ENCODE data around the gene ZEB1.
"Not testable (repeated sequence)": the region's sequence is repeated elsewhere in the genome, so short reads cannot be mapped to it uniquely, and the experiment has no call there.

ZEB1 gene

DNA sequence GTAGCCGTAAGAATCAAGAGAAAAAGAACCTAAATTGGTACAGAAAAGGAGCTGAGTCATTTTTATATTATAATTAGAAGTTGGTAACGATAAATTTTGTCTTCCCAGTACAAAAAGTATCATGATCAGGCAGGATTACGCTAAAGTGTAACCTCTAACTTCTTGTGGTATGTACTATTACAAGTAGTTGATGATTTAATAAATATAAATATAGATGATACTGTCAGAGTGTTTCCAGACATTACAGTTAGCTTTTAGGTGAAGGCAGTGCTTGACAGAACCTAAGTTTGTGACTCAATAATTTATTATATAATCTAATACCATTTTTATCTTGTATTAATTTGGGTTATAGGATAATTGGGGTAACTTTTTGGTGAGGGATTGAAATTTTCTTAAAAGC, 53.4 kb downstream of the ZEB1 start:
- DNase-seq: no peak

DNA sequence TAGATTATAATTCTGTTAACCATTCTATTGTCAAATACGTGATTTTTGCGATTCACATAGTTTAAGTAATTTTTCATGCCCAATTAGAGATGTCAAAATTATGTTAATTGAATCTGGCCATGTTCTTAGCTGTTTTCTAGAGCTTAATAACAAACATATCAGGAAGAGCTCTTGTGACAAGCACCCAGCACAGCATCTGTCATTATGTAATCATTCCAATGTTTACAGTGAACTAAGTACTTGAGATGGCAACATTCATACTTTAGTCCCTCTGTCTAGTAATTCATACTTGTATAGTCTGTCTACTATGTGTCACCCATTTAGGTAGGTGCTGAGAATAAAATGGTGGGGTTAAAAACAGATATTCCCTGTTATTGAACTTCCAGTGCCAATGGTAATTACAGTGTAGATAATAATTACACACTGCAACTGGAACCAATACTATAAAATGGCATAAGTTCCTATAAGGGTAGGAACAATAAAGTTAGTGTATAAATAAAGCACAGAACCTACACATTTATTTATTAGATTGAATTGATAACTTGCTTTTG, 55.2 kb downstream of the ZEB1 start:
- DNase-seq: no peak

DNA sequence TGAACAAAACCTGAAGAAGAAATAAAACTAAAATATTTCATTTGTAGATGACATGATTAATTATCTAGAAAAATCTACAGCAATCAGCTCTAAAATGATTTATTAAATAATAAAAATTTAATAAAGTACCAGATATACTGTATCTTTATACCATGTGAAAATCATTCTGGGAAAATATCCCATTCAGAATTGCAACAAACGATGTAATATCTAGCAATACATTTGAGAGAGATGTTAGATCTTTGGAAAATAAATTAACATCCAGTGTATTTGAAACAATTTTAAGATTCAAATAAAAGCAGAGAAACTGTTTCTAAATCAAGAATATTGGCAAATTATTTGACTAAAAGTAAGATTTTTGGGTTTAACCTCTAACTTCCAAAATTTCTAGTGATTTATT, 62.2 kb downstream of the ZEB1 start:
- DNase-seq: no peak

DNA sequence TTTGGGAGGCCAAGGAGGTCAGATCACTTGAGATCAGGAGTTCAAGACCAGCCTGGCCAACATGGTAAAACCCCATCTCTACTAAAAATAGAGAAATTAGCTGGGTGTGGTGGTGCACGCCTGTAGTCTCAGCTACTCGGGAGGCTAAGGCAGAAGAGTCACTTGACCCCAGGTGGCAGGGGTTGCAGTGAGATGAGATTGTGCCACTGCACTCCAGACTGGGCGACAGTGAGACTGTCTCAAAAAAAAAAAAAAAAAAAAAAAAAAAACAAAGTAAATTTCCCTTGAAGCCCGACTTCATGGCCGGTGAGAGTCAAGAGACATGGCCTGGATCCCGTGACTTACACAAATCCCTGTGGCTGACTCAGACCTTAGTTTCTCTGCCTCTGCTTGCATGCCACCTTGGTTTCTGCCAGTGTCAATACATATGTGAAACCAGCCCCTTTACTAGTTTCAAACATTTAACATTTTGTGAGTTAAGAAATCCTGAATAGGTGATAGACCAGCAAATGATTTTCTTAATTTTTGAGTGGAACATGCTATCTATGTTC, 62.8 kb downstream of the ZEB1 start:
- no peak for DNase-seq

DNA sequence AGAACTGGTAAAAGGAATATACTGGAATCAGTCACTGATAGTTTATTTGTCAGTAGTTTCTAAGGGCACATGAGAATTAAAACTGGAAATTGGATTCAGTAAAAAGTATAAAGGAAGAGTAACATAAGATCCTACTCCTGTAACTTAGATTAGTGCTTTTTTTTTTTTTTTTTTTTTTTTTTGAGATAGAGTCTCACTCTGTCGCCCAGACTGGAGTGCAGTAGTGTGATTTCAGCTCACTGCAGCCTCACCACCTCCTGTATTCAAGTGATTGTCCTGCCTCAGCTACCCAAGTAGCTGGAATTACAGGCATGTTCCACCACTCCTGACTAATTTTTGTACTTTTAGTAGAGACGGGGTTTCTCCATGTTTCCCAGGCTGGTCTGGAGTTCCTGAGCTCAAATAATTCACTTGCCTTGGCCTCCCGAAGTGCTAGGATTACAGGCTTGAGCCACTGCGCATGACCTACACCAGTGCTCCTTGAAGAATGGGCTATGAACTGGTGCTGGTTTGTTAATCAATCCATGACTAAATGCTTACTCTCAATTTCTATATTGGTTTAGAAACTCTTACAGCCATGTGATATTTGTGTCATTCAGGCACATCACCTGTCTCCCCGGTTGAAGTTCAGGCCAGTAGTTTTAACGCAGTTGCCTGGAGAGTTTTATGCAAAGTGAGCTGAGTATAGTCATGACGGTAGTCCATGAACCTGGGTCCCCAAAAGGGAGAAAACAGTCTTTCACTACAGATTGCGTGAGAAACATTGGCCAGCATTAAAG, 65.0 kb downstream of the ZEB1 start:
- DNase-seq: no peak

DNA sequence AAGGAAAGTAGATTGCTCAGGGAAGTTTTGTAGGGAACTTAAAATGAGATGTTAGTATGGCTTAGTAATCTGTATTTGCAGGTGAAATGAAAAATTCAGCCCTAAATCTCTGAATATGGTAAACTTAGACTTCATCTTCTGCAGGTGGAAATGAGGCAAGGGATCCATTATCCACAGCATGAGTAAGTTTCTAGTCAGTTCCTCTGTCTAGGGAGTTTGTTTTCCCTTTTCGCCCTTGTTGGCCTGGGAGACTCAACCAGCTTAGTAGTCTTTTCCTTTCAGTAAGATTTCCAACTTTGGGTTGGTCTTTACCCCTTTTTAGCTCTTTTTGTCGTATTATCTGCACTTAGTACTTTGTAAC, 65.6 kb downstream of the ZEB1 start:
- DNase-seq: no peak

DNA sequence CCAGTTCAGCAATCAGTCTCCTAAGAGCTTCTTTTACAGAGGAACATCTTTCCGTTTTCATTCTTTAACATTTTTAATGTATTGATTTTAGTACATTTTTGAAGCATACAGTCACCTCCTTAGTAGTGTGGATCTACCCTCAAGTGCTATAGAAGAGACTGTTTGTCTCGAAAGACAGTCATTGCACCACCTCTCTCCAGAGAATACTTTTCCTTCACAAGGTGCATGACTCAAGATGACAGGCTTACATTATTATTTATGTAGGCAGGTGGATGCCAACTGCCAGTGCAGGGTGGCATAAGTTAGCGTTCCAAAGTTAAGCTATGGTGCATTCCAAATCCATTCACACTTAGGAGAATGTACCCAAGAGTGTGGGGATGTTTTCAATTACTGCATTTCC, 71.8 kb downstream of the ZEB1 start:
- no peak for DNase-seq

DNA sequence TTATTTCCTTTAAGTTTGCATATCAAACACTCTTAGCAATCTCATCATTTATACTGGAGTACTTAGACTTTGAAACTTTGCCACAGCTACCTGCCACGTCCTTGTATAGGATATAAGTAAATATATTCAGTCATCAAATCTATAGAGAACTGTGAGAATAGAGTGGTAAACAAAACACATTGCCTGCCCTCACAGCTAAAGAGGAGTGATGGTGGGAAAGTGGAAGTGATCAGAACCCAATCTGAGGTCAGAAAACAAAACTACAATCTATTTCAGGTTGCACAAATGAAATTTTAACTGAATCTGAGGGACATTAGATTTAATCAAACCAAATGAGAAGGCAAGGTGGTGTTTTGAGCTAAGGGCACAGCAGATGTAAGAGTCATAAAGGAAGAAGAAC, 74.8 kb downstream of the ZEB1 start:
- no peak for DNase-seq

DNA sequence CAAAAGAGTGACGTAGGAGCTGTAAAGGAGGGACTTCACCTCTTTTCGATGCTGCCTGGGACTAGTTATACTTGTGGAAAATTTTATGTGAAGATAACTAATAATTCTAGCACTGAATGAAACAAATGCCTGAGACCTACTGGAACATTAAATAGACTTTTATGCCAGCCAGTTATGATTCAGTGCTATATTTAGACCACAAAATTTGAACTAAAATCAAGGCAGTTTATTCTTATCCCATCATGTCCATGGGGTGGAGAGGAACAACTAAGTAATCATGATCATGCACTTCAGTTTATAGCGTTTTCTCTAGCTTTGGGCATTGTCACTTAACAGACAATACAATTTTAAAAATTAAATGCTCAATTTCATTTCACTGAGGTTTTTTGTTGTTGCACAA, 76.7 kb downstream of the ZEB1 start:
- no peak for DNase-seq

DNA sequence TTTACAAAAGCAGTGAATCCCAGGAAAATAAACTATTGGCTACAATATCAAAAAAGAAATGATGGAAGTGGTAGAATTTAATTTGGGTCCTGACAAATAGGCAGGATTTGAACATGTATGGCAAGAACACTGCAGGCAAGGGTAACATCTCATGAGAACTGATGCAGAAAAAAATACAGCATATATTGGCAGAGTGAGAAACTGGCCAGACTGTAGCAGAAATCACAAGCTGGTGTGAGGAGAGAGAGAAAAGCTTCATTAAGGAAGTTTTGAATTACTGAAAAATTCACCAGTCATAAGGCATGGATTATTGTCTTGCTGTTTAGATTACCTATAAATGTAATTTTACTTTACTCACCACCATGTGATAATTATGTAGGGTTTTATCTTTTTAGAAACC, 77.4 kb downstream of the ZEB1 start:
- no peak for DNase-seq

DNA sequence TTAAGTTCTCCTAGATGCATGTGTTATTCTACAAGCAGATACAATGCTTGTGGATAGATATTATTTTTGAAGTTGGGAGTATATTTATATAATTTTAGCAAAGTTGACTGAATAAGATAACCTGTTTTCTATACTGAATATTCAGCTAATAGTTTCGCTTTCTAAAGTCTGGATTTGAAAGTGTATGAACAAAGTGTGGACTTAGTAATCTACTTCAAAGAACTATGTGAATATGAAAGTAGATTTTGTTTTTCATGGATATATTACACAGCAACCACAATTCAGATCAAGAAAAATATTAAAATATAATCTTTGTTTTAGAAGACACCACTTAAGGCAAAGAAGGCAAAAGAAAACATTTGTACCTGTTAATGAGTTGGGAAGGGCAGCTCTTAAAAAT, 78.8 kb downstream of the ZEB1 start:
- no peak for DNase-seq

DNA sequence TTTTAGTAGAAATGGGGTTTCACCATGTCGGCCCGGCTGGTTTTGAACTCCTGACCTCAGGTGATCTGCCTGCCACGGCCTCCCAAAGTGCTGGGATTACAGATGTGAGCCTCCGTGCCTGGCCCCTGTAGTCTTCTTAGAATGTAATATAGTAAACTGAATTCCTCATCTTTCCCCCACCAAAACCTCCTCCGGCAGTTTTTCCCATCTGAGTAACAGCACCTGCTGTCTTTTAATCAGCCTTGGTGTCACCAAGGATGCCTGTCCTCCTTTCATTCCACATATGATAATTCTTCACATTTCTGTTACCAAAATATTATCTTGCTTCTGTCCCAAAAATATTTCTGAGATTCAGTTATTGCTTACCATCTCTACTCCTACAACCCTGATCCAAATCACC, 80.2 kb downstream of the ZEB1 start:
- no peak for DNase-seq

DNA sequence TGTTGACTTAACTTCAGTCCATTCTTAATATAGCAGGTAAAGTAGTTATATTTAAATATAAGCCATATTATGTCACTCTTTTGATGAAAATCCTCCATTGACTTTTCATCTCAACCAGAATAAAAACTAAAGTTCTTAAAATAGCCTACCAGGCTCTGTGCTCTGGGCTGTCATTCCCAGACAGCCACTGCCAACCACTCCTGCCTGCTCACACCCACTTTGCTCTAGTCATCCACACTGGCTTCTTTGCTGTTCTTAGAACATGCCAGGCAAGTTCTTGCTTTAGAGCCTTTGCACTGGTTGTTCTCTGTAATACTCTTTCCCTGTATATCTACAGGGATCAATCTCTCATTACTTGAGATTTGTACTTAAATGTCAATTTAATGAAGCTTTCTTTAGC, 80.6 kb downstream of the ZEB1 start:
- no peak for DNase-seq

DNA sequence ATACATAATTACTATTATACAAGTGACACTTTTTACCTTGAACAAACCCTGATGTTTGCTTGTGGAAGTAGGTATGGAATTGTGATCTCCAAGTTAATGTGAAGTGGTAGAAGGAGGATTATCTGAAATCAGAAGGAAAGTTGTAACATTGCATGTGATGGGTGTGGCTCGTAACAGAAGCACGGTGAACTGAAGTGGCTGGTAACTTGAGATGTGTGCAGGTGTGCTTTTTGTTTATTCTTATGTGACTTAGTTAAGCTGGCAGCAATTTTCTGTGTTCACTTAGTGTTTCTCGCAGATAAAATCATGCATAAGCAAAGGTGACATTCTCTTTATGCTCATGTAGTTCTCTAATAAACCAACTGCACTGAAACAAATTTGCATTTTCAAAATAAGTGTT, 82.3 kb downstream of the ZEB1 start:
- no peak for DNase-seq

DNA sequence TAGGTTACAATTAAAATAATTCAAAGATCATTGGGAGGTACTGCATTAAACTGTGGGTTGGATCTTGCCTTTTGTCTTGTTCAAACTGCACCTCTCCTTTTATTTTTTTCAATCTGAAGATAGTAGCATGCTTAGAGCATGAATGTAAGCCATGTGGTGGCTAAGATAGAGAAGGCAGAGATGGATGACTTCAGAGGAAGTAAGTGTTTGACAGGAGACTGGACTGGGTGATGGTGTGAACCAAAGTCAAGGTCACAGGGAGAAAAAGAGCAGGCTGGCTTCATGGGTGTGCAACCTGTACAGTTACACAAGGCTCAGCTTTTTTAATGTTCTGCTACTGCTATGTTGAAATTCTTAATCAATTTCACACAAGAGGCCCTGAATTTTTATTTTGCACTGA, 85.6 kb downstream of the ZEB1 start:
- no peak for DNase-seq

DNA sequence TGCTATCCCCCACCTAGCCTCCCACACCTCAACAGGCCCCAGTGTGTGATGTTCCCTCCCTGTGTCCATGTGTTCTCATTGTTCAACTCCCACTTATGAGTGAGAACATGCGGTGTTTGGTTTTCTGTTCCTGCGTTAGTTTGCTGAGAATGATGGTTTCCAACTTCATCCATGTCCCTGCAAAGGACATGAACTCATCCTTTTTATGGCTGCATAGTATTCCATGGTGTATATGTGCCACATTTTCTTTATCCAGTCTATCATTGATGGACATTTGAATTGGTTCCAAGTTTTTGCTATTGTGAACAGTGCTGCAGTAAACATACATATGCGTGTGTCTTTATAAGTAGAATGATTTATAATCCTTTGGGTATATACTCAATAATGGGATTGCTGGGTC, 86.8 kb downstream of the ZEB1 start:
- DNase-seq: not testable (repeated sequence)

DNA sequence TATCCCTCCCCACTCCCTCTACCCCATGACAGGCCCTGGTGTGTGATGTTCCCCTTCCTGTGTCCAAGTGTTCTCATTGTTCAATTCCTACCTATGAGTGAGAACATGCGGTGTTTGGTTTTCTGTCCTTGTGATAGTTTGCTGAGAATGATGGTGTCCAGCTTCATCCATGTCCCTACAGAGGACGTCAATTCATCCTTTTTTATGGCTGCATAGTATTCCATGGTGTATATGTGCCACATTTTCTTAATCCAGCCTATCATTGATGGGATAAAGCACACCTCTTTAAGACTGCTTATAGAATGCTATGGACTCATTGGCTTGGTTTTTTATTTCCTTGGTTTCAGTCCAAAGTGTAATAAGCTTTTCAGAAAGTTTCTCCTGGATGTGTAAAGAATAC, 93.4 kb downstream of the ZEB1 start:
- DNase-seq: not testable (repeated sequence)

DNA sequence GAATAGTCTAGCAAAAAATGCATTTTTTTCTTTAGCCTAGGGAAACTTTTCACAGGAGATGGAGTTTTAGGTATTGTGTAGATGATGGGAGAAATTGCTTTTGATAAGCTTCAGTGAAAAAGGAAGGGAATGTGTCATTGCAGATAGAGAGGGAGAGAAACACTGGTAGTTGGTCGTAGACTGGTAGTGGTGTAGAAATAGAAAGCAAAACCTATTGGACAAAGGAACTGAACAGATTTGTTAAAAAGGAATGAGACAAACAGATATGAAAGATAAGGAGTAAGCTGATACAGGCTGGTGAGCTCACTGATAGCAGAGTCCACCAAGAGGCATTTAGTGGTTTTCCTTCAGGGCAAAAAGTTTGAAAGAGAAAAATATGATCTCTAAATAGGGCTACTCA, 94.3 kb downstream of the ZEB1 start:
- DNase-seq: no peak

DNA sequence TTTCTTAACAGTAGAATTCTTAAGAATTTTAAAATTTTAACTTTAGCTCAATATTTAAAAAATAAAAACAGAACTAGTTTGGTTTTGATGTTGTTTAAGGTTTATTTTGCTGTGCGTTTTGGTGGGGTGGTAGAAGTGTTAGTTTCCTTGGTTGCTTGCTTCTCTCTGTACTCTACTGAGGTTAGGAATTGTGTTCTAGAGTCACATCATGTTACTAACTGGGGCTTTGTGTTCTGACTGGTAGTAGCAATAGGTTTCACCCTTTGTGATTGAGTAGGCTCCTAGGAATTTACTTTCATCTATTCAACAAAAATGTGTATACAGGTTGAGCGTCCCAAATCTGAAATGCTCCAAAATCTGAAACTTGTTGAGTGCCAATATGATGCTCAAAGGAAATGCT, 99.5 kb downstream of the ZEB1 start:
- no peak for DNase-seq

DNA sequence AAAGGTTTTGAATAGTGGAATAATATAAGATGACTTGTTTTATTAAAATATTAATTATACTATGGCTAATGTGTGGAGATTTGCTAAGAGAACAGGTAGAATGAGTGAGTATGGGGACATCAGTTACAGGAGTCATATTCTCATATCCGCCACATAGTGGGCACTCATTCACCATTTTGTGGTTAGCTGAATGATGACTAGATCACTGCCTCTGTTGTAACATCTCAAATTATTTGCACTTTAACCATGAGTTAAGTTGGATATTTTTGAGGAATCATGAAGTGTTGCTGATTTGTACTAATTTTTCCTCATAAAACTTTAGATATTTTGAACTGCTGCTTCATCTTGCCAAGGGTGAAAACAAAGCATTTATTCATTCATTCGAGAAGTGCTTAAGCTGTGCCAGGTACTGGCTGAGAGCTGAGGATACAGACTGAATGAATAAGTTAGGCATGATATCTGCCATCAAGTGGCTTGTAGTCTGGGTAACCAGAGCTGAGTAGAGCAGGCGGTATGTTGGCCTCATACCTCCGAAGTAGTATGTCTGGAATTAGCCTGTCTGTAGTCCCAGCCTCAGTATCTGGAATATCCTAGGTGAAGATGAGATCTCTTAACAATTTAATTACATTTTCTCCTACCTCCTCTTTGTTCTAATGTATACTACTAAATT, 100.5 kb downstream of the ZEB1 start:
- DNase-seq: no peak

DNA sequence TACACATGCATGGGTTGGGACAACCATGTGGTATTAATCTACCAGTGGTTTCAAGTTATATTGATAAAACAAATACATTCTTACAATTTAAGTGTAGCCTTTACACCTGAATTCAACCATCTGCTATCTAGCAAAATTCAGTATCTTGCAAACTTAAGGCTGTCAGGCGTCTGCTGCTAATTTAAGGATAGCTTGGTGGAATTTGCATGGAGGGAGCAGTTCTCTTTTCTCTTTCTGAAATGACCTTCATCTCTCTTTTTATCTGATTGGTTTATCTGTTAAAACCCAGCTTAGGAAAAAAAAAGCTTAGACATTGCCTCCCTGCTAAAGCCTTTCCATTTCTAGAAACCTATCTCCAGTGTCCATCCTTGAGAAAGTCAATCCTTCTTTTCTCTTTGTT, 102.3 kb downstream of the ZEB1 start:
- no peak for DNase-seq

DNA sequence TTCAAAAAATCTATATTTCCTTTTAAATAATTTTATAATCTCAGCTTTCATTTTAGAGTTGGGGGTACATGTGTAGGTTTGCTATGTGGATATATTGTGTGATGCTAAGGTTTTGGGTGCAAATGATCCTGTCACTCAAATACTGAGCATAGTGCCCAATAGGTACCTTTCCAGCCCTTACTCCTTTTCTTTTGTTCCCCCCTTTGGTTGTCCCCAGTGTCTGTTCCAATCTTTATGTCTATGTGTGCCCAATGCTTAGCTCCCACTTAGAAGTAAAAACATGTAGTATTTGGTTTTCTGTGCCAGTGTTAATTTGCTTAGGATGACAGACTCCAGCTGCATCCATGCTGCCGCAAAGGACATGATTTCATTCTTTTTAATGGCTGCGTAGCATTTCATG, 103.6 kb downstream of the ZEB1 start:
- no peak for DNase-seq

DNA sequence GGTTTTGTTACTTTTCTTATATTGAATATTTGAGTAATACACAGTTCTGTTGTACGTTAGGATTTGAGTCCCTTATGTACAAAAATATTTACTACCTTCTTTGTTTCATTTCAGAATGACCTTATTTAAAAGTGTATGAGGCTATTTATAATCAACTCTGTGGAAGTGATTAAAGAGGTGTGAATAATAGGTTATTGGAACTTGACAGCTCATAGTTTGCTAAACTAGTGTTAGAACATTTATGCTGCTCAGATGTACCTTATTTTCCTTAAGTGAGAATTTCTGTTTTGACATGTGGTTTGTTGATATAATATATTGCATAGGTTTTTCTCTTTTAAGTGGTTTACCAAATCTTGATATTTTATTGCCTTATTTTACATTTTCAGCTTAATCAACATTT, 105.5 kb downstream of the ZEB1 start:
- no peak for DNase-seq

DNA sequence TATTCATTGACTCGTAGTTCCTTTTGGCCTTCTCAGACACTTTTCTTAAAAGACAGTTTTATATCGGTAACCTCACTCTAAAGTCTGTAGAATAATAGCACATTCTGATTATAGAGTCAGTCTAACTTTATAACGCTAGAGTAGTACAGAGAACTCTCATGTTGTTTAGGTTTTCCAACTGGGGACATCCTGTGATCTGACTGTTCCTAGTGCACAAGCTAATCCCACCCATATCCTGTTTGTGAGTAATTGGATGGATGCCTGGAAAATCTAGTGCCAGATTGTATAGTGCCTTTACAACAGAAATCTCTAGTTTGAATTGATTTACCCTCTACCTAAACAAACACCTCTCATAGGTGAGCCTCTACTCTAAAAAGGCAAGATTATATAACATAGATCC, 107.4 kb downstream of the ZEB1 start:
- no peak for DNase-seq

Data from activated effector memory CD4-positive, alpha-beta T cell treated with Interleukin-2 at 50 U/mL for 16 hours (primary cell).